HepG2 (cell line): Measurements from ENCODE around the gene WDR41. TPM values are rescaled to one million over a fixed set of nuclear protein-coding genes. Genes with fewer than 3 reads are reported as not detected.
"Not testable (repeated sequence)": the region's sequence is repeated elsewhere in the genome, so short reads cannot be mapped to it uniquely, and the experiment has no call there.

Experiments
- ATAC-seq: fragments of 200-7000 bp; cut with Tn5 transposase; 3 replicates; pipeline ENCODE4 v1.9.1; 2020; ENCODE audit warnings: mild to moderate bottlenecking, moderate library complexity
- BruUV-seq: library from RNA; stranded (reverse); fragments of 400-500 nt; replicated peaks from 2 replicates; lab custom pipeline; 2021; lab: Mats Ljungman, UMichigan
- CTCF ChIA-PET: fragments of 300-600 bp; formaldehyde crosslinking; extraction: SDS; loops from one replicate; lab custom pipeline; 2021; ENCODE audit warnings: low total read pairs, inconsistent platforms, low intra/inter-chr PET ratio; lab: Yijun Ruan, JAX
- POLR2A ChIA-PET: fragments of 350-600 bp; sonication (Branson Sonifier 250); formaldehyde crosslinking; loops from one replicate; lab custom pipeline; 2020; ENCODE audit warnings: antibody characterized with exemption, inconsistent platforms; lab: Yijun Ruan, JAX
- DNase-seq: peaks from one replicate; pipeline ENCODE4 v3.0.0-alpha.2; 2015; ENCODE audit warnings: low spot score
- FAIRE-seq: peaks from 3 replicates; lab custom pipeline; 2011; peaks lifted over from hg19 to GRCh38; lab: Jason Lieb, UNC
- H2AFZ ChIP-seq: one replicate; pipeline ENCODE4 v1.6.1; 2011; ENCODE audit warnings: low read length, inconsistent platforms
- H3K27ac ChIP-seq: fragments of 300-600 bp; 3 replicates; pipeline ENCODE4 v1.8.0; 2011; ENCODE audit warnings: mixed run types, mild to moderate bottlenecking, mixed read lengths, low read length, inconsistent platforms; ENCODE audit not compliant: insufficient read depth; ENCODE audit errors: extremely low read length
- H3K27me3 ChIP-seq, 2 experiments: fragments of 200-600 bp in 1 of 2; 2 replicates in 1 of 2; 3 replicates in 1 of 2; pipeline versions ENCODE4 v1.6.0 to v1.8.0; 2011; ENCODE audit warnings: low read length in 2 of 2, mild to moderate bottlenecking in 2 of 2, moderate library complexity in 2 of 2, inconsistent platforms in 1 of 2; ENCODE audit not compliant: insufficient read depth in 2 of 2, control insufficient read depth in 1 of 2
- H3K36me3 ChIP-seq, 2 experiments: fragments of 200-600 bp in 1 of 2; replicated peaks in 1 of 2; 2 replicates in 1 of 2; 3 replicates in 1 of 2; pipeline versions ENCODE4 v1.5.1 to v1.8.0; 2011; ENCODE audit warnings: low read length in 2 of 2, inconsistent platforms in 1 of 2; ENCODE audit not compliant: insufficient read depth in 2 of 2, control insufficient read depth in 1 of 2
- H3K4me1 ChIP-seq: 2 replicates; pipeline ENCODE4 v1.5.1; 2012; ENCODE audit warnings: low read length, inconsistent platforms; ENCODE audit not compliant: insufficient read depth
- H3K4me2 ChIP-seq: 2 replicates; pipeline ENCODE4 v1.6.0; 2011; ENCODE audit warnings: low read depth, low read length, inconsistent platforms
- H3K4me3 ChIP-seq, 3 experiments: fragments of 200-600 bp in 1 of 3; sonication (generic), shearing (Covaris generic) in 1 of 3; replicated peaks in 1 of 3; 2 replicates each; pipeline ENCODE4 v1.5.1; 2011 to 2016; ENCODE audit warnings: low read length in 3 of 3, inconsistent platforms in 2 of 3, low read depth in 2 of 3, mild to moderate bottlenecking in 2 of 3, control low read depth in 1 of 3, mixed read lengths in 1 of 3; ENCODE audit not compliant: insufficient read depth in 1 of 3
- H3K79me2 ChIP-seq: one replicate; pipeline ENCODE4 v1.6.1; 2011; ENCODE audit warnings: low read length, inconsistent platforms; ENCODE audit not compliant: insufficient read depth
- H3K9ac ChIP-seq: 2 replicates; pipeline ENCODE4 v1.6.0; 2011; ENCODE audit warnings: mild to moderate bottlenecking, low read depth, low read length, inconsistent platforms; ENCODE audit not compliant: insufficient read depth
- H3K9me3 ChIP-seq: 2 replicates; pipeline ENCODE4 v1.5.1; 2012; ENCODE audit warnings: mild to moderate bottlenecking, low read length
- H4K20me1 ChIP-seq: 2 replicates; pipeline ENCODE4 v1.6.0; 2011; ENCODE audit warnings: inconsistent platforms, mild to moderate bottlenecking, low read length, moderate library complexity; ENCODE audit not compliant: insufficient read depth
- CREM ChIP-seq, 2 experiments: sonication (generic) in 1 of 2; formaldehyde crosslinking in 1 of 2; IDR thresholded peaks; 2 replicates each; pipeline versions ENCODE4 v1.4.0 to v1.6.1; 2016 to 2020; ENCODE audit warnings: antibody characterized with exemption in 1 of 2, mild to moderate bottlenecking in 1 of 2, missing genetic modification reagents in 1 of 2
- FOXA3 ChIP-seq: IDR thresholded peaks from 2 replicates; pipeline ENCODE4 v1.6.1; 2016; ENCODE audit warnings: missing genetic modification reagents, missing compliant biosample characterization
- FOXP1 ChIP-seq, 2 experiments: fragments of 450-650 bp in 1 of 2; IDR thresholded peaks; 2 replicates each; pipeline ENCODE4 v1.6.1; 2017 to 2018; ENCODE audit warnings: antibody characterized with exemption in 1 of 2
- GATAD2A ChIP-seq: IDR thresholded peaks from 2 replicates; pipeline ENCODE4 v1.6.1; 2016
- HNF4A ChIP-seq: sonication (generic); formaldehyde crosslinking; IDR thresholded peaks from 2 replicates; pipeline ENCODE4 v1.4.0; 2020; ENCODE audit warnings: missing genetic modification reagents
- ISL2 ChIP-seq: sonication (generic); formaldehyde crosslinking; IDR thresholded peaks from 2 replicates; pipeline ENCODE4 v1.5.0; 2020; ENCODE audit warnings: missing genetic modification reagents
- NCOA2 ChIP-seq: sonication (generic); formaldehyde crosslinking; IDR thresholded peaks from 2 replicates; pipeline ENCODE4 v1.8.0; 2022; ENCODE audit warnings: inconsistent platforms
- ONECUT2 ChIP-seq: sonication (generic); formaldehyde crosslinking; IDR thresholded peaks from 2 replicates; pipeline ENCODE4 v1.4.0; 2020; ENCODE audit warnings: missing genetic modification reagents
- PAXIP1 ChIP-seq: sonication (generic); formaldehyde crosslinking; conservative IDR thresholded peaks from 2 replicates; pipeline ENCODE4 v1.4.0; 2020; ENCODE audit warnings: mild to moderate bottlenecking, missing genetic modification reagents, moderate library complexity
- SOX13 ChIP-seq, 3 experiments: fragments of 450-650 bp in 1 of 3; sonication (generic) in 1 of 3; formaldehyde crosslinking in 1 of 3; IDR thresholded peaks in 2 of 3; conservative IDR thresholded peaks in 1 of 3; 2 replicates each; pipeline versions ENCODE4 v1.5.0 to v1.6.1; 2016 to 2020; ENCODE audit warnings: antibody characterized with exemption in 1 of 3, mild to moderate bottlenecking in 1 of 3, missing compliant biosample characterization in 1 of 3, missing genetic modification reagents in 1 of 3, moderate library complexity in 1 of 3
- SOX6 ChIP-seq, 2 experiments: fragments of 450-650 bp in 1 of 2; sonication (generic) in 1 of 2; formaldehyde crosslinking in 1 of 2; IDR thresholded peaks; 2 replicates each; pipeline versions ENCODE4 v1.4.0 to v1.6.1; 2017 to 2020; ENCODE audit warnings: antibody characterized with exemption in 1 of 2, mild to moderate bottlenecking in 1 of 2, missing genetic modification reagents in 1 of 2
- TCF7 ChIP-seq: sonication (generic); IDR thresholded peaks from 2 replicates; pipeline ENCODE4 v1.6.1; 2016; ENCODE audit warnings: antibody characterized with exemption, low read depth
- WGBS: methylation state at CpG from one replicate; pipeline ENCODE4 v1.1.6; 2017; ENCODE audit warnings: low lambda C conversion rate; 5-methylcytosine and 5-hydroxymethylcytosine counted together
- in situ Hi-C: cut with HindIII; loops from 2 replicates; pipeline ENCODE4 v1.10.0; 2017; ENCODE audit warnings: low pct_unique_long_range_greater_than_20kb; ENCODE audit not compliant: extremely low pct_ligation_motif_present
- intact Hi-C: fragments of 100-400 bp; cut with micrococcal nuclease; formaldehyde crosslinking; loops from one replicate; pipeline ENCODE4 v1.10.0; 2022; ENCODE audit not compliant: unreplicated experiment
- polyA plus RNA-seq, 8 experiments: library from polyadenylated mRNA; depleted of rRNA in 3 of 8; stranded (reverse) in 7 of 8; unstranded in 1 of 8; fragments of >200 nt; fragmentation: Illumina TruSeq in 4 of 8; extraction: Trizol in 4 of 8; gene quantifications; 2 replicates each; pipeline versions ENCODE4 v1.2.1 to v1.2.3, GENCODE V29; 2011 to 2016; ENCODE audit warnings: low read depth in 4 of 8, missing spikeins in 1 of 8, mixed read lengths in 1 of 8; ENCODE audit not compliant: insufficient read depth in 1 of 8
- total RNA-seq, 5 experiments: library from RNA; depleted of rRNA; stranded (reverse); fragments of >200 nt; fragmentation: Illumina TruSeq; extraction: Trizol; gene quantifications; 2 replicates each; pipeline ENCODE4 v1.2.3, GENCODE V29; 2016; ENCODE audit warnings: low read depth in 1 of 5
- TF ChIP-seq, protein P1 (sequence below): IDR thresholded peaks from 2 replicates; pipeline ENCODE4 v1.4.0; 2020; ENCODE audit warnings: mild to moderate bottlenecking, missing genetic modification reagents

The WDR41 gene
- total and polyA plus RNA-seq, 2 of the 13 experiments (the other 11 are each of a cell fraction or from before 2014, with no cell fraction given), result 18.9 to 39.3 TPM

- H3K27me3 ChIP-seq; in situ Hi-C loops; FAIRE-seq; DNase-seq; H3K4me3 ChIP-seq; H3K36me3 ChIP-seq; H4K20me1 ChIP-seq; POLR2A ChIA-PET; H3K79me2 ChIP-seq; H3K9me3 ChIP-seq; H3K27ac ChIP-seq; CTCF ChIA-PET; H3K9ac ChIP-seq; intact Hi-C loops; ATAC-seq; H2AFZ ChIP-seq; BruUV-seq; H3K4me2 ChIP-seq; TF ChIP-seq FOXP1 (IDR thresholded peaks at IDR 0.05); CREM (CRISPR knock-in tag; IDR thresholded peaks at IDR 0.05); SOX6 (IDR thresholded peaks at IDR 0.05); SOX13 (IDR thresholded peaks at IDR 0.05): not testable (repeated sequence)
- H3K4me1 ChIP-seq, result peaks cover 20% of the 10 kb centered on the region
- peak; percentile 48; the same call in 1 of the 2 replicates for TF ChIP-seq FOXP1 (CRISPR knock-in tag; IDR thresholded peaks at IDR 0.05)
- peak; percentile 54; the same call in 1 of the 2 replicates for TF ChIP-seq GATAD2A (CRISPR knock-in tag)
- TF ChIP-seq CREM (IDR thresholded peaks at IDR 0.05), result 0 out of 2 replicates have a peak, but pooled peaks have one; percentile 12
- peak; percentile 38; the same call in 1 of the 2 replicates for TF ChIP-seq ONECUT2
- TF ChIP-seq SOX6 (CRISPR knock-in tag; IDR thresholded peaks at IDR 0.05), result peak; percentile 56; the same call in 1 of the 2 replicates
- TF ChIP-seq, protein P1, sequence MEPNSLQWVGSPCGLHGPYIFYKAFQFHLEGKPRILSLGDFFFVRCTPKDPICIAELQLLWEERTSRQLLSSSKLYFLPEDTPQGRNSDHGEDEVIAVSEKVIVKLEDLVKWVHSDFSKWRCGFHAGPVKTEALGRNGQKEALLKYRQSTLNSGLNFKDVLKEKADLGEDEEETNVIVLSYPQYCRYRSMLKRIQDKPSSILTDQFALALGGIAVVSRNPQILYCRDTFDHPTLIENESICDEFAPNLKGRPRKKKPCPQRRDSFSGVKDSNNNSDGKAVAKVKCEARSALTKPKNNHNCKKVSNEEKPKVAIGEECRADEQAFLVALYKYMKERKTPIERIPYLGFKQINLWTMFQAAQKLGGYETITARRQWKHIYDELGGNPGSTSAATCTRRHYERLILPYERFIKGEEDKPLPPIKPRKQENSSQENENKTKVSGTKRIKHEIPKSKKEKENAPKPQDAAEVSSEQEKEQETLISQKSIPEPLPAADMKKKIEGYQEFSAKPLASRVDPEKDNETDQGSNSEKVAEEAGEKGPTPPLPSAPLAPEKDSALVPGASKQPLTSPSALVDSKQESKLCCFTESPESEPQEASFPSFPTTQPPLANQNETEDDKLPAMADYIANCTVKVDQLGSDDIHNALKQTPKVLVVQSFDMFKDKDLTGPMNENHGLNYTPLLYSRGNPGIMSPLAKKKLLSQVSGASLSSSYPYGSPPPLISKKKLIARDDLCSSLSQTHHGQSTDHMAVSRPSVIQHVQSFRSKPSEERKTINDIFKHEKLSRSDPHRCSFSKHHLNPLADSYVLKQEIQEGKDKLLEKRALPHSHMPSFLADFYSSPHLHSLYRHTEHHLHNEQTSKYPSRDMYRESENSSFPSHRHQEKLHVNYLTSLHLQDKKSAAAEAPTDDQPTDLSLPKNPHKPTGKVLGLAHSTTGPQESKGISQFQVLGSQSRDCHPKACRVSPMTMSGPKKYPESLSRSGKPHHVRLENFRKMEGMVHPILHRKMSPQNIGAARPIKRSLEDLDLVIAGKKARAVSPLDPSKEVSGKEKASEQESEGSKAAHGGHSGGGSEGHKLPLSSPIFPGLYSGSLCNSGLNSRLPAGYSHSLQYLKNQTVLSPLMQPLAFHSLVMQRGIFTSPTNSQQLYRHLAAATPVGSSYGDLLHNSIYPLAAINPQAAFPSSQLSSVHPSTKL (CRISPR knock-in tag), result peak; percentile 50; the same call in 1 of the 2 replicates
- TF ChIP-seq HNF4A (CRISPR knock-in tag), result peak; percentile 16; the same call in 1 of the 2 replicates
- TF ChIP-seq SOX13 (CRISPR knock-in tag; conservative IDR thresholded peaks at IDR 0.05 in 1 of 2, IDR thresholded peaks at IDR 0.05 in 1 of 2), result peak in 1 of 2 experiments; percentile 33; a peak in 1 of 4 replicates
- TF ChIP-seq PAXIP1, result peak; percentile 38; the same call in 1 of the 2 replicates
- TF ChIP-seq FOXA3 (CRISPR knock-in tag), result peak; percentile 50
- TF ChIP-seq TCF7, result peak; percentile 51; the same call in 1 of the 2 replicates
- TF ChIP-seq NCOA2 (CRISPR knock-in tag), result 0 out of 2 replicates have a peak, but pooled peaks have one; percentile 36
- peak; percentile 66 for TF ChIP-seq ISL2
- WGBS, result 0% methylated on average over 1 of the region's 1 CpG
Observed at GRCh38 chr5:77386340-77386739, 105.8 kb downstream of the WDR41 start.
